ENCODE measurements around the gene ANGEL1. TPM values are rescaled to one million over a fixed set of nuclear protein-coding genes. Genes with fewer than 3 reads are reported as not detected.

ANGEL1 gene
- total RNA-seq, 6 experiments from 2014 or later: 9.3 to 17.8 (median 14.4) TPM

DNA sequence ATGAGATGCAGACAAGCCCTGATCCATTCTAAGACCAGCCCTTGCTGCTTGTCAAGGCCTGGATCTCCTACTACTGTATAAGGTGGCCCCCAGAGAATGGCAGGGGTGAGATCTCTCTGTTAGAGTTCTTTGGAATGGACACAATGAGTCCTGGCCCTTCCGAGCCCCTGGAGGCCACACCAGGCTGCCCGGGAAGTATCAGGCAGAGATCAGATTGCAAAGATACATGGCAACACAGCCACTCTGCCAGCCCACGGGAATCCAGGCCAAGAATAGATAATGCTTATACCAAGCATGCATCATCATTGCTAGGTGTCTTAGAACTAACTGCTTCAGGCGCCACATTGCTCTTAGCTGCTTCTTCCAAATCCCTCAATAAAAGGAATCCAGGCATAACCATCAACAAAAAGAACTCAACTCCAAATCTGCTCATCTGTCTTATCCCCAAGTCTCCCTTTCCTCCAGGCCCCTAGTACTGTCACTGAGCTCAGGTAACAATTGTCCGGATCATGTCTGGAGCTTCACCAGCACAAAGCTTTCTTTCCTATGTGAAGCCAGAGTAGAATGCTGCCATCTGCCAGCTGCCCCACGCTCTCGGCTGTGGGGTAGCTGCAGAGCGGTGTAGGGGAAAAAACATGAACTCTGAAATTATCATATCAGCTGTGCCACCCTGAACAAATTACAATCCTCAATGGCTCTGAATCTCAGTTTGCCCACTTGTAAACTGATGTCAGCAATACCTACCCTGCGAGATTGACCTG, 56.9 kb downstream of the ANGEL1 start:
- Histone ChIP-seq H3K4me3 (no peak overlapping the region), H3K4me1 (no peaks in the 10 kb centered on the region), H3K27me3 (no peaks in the 10 kb centered on the region), H3K27ac (no peak overlapping the region), H3K36me3 (no peaks in the 10 kb centered on the region), H3K9me3 (no peaks in the 10 kb centered on the region)
- TF ChIP-seq, protein P1, sequence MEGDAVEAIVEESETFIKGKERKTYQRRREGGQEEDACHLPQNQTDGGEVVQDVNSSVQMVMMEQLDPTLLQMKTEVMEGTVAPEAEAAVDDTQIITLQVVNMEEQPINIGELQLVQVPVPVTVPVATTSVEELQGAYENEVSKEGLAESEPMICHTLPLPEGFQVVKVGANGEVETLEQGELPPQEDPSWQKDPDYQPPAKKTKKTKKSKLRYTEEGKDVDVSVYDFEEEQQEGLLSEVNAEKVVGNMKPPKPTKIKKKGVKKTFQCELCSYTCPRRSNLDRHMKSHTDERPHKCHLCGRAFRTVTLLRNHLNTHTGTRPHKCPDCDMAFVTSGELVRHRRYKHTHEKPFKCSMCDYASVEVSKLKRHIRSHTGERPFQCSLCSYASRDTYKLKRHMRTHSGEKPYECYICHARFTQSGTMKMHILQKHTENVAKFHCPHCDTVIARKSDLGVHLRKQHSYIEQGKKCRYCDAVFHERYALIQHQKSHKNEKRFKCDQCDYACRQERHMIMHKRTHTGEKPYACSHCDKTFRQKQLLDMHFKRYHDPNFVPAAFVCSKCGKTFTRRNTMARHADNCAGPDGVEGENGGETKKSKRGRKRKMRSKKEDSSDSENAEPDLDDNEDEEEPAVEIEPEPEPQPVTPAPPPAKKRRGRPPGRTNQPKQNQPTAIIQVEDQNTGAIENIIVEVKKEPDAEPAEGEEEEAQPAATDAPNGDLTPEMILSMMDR (IDR thresholded peaks at IDR 0.05): no peak
- no peak for TF ChIP-seq POLR2A (IDR thresholded peaks at IDR 0.05)
- no peak for DNase-seq
- 64% methylated on average over 6 of the region's 9 CpGs for WGBS (ENCODE audit: insufficient coverage, low coverage, low lambda C conversion rate, missing lambda C conversion rate)
- no peak for ATAC-seq
- intact Hi-C loops (cut with DNase I): no loop called here

DNA sequence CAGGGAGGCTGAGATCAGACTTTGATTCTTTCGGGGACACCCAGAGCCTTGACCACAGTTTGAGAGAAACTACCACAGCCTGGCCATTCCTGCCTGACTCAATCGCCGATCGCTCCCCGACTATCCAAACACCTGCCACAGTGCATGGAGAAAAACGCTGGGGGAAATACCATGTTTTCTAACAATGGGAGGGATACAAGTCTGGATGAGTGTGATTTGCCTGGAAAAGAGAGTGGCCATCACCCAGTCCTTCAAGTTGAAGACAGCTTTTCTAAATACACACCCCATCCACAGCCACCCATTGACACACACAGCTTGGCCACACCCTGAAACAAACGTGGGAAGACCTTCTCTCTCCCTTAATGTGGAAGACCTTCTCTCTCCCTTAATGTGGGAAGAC, 58.1 kb downstream of the ANGEL1 start:
- no peak overlapping the region for H3K4me3 ChIP-seq
- no peaks in the 10 kb centered on the region for H3K27me3 ChIP-seq
- TF ChIP-seq, protein P1 (IDR thresholded peaks at IDR 0.05): no peak
- no peak for TF ChIP-seq POLR2A (IDR thresholded peaks at IDR 0.05)
- no peak overlapping the region for H3K27ac ChIP-seq
- no peaks in the 10 kb centered on the region for H3K4me1 ChIP-seq
- intact Hi-C loops (cut with DNase I): no loop called here
- ATAC-seq (no peak), DNase-seq (no peak)
- H3K36me3 ChIP-seq: no peaks in the 10 kb centered on the region
- no peaks in the 10 kb centered on the region for H3K9me3 ChIP-seq
- WGBS (ENCODE audit: insufficient coverage, low coverage, low lambda C conversion rate, missing lambda C conversion rate): 72% methylated on average over 7 of the region's 7 CpGs

DNA sequence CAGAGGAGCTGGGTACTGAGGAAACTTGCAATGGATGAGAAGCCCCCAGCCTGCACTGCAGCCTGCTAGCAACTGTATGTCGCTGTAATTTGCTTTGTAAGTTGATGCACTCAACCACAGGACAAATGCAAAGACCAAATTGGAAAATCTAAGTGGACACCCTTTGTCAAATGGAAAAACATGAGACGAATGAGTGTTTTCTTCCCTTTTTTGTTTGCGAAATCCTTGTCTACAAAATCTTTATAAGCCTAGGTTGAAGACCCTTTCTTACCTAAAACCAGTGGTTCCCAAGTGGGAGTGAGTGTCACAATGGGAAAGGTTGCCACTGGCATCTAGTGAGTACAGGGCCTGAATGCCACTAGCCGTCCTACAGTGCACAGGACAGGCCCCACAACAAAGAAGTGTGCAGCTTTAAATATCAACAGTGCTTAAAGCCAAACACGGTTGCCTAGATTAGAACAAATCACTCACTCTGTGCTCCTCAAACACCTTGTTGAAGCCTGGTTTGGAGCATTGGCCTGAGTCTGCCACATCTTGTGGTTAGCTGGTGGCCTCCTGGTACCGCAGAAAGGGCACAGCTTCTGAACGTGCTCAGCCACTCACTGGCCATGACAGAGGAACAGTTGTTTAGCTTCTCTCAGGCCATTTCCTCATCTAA, 59.0 kb downstream of the ANGEL1 start:
- Histone ChIP-seq H3K4me1 (no peaks in the 10 kb centered on the region), H3K9me3 (no peaks in the 10 kb centered on the region), H3K27ac (no peak overlapping the region), H3K4me3 (no peak overlapping the region), H3K27me3 (no peaks in the 10 kb centered on the region), H3K36me3 (no peaks in the 10 kb centered on the region)
- no peak for ATAC-seq
- WGBS (ENCODE audit: insufficient coverage, low coverage, low lambda C conversion rate, missing lambda C conversion rate): 48% methylated on average over 6 of the region's 7 CpGs
- no peak for DNase-seq
- intact Hi-C loops (cut with DNase I): no loop called here
- TF ChIP-seq, protein P1 (IDR thresholded peaks at IDR 0.05): no peak
- no peak for TF ChIP-seq POLR2A (IDR thresholded peaks at IDR 0.05)

DNA sequence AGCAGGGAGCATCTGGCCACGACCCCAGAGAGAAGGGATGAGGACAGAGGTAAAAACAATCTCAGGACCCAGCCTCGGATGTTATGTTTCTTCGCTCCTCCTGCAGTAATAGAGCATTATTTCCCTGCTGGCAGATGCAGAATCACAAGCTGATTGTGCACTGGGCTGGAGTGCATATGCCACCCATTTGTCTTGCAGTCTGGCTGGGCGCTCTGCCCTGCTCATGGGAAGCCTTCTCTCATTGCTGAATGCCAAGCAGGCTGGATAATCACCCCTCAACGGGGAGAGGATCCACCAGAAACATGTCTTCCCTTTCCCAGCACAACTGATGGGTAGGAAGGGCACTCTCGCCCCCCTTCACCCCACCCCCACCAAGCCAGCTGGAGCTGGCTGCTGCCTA, 59.9 kb downstream of the ANGEL1 start:
- TF ChIP-seq, protein P1 (IDR thresholded peaks at IDR 0.05): no peak
- TF ChIP-seq POLR2A (IDR thresholded peaks at IDR 0.05): no peak
- Histone ChIP-seq H3K4me3 (no peak overlapping the region), H3K27ac (no peak overlapping the region), H3K36me3 (no peaks in the 10 kb centered on the region), H3K27me3 (no peaks in the 10 kb centered on the region), H3K4me1 (no peaks in the 10 kb centered on the region), H3K9me3 (no peaks in the 10 kb centered on the region)
- intact Hi-C loops (cut with DNase I): no loop called here
- ATAC-seq (no peak), DNase-seq (no peak)
- WGBS (ENCODE audit: insufficient coverage, low coverage, low lambda C conversion rate, missing lambda C conversion rate): 48% methylated on average over 2 of the region's 6 CpGs
